Pons (tissue), 1 donor: ENCODE results near the gene PRMT6.
"Not testable (repeated sequence)": the region's sequence is repeated elsewhere in the genome, so short reads cannot be mapped to it uniquely, and the experiment has no call there.

ENCODE experiments used
- DNase-seq: peaks from one replicate; pipeline ENCODE4 v3.0.0-alpha.2; 2016; ENCODE audit warnings: low spot score

Gene PRMT6

DNA sequence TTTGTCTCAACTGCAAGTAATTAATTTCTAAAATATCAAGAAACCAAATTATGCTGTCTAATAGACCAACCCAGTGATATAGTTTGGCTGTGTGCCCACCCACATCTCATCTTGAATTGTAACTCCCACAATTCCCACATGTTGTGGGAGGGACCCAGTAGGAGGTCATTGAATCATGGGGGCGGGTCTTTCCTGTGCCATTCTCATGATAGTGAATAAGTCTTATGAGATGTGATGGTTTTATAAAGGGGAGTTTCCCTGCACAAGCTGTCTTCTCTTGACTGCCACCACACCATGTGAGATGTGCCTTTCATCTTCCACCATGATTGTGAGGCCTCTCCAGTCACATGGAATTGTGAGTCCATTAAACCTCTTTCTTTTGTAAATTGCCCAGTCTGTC lies 36.9 kb downstream of the PRMT6 start:
- not testable (repeated sequence) for DNase-seq

DNA sequence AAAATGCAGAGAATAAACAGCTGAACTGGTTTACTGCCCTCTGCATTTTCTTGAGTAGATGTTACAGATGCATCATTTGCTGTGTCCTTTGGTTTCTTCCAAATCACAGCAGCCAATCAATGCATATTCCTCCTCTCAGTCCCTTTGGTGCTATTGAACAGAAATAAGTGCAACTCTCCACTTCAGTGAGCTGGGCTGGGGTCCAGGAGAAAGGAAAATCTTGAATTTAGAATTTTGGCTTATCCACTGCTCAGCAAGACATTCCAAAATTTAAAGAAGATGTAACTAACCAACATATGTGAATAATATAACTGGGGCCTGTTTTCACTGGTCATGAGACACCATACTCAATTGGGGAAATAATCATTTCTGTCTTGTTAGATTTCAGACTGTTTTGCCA lies 39.2 kb downstream of the PRMT6 start:
- DNase-seq: no peak

DNA sequence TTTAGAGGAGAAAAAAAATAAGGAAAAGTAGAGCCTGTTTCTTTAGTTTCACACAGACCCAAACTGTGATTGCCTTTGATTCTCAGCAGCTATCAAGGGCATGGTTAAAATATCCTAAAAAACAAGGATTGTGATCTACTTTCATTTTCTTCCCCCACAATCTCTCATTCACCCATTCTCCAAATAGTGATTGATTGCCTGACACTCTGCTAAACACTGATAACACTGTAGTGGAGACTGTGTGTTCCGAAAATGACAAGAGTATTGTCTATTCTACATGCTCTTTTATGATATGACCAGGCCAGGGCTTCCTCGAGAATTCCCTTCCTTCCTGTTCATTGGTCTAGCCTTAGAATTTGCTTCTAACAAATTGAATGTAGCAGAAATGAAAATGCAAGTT lies 40.2 kb downstream of the PRMT6 start:
- DNase-seq: no peak

DNA sequence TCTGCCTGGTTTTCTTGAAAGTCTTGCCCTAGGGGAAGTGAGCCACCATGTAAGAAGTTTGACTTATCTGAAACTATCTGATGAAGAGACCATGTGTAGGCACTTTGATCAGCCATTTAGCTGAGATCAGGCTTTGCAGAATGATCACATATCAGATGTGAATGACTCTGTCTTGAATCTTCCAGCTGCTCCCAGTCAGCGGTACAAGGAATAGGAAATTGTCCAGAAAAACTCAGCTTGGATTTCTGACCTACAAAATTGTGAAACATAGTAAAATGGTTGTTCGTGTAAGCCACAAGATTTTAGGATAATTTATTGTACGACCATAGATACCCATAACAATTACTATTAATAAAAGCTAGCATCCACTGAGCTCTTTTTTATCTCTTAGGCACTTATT lies 42.5 kb downstream of the PRMT6 start:
- no peak for DNase-seq

DNA sequence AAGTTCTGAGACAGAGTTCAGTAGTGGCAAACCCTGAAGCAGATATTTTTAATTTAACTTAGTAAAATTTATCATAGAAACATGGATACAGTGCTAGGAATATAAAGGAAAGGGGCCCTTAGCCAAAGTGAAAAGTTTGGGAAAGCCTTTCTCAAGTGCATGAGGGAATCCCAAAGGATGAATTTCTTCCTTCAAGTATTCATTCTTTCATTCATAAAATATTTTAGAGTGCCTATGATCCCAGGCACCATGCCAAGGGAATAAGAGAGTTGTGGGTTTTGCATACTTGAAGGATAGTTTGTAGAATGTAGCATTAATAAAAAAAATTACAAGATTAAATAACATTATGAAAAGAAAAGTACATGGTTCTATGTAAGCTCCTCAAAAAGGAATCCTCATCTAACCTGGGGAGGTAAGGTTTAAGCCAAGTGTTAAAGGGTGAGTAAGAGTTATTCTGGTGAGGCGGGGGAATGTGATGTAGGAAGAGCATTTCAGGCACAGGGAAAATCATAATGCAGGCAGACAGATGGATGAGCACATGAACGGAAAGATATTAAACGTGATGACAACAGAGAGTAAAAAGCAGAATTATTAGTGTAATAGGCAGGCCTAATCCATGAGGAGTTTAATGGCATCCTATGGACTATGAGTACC lies 44.0 kb downstream of the PRMT6 start:
- no peak for DNase-seq

DNA sequence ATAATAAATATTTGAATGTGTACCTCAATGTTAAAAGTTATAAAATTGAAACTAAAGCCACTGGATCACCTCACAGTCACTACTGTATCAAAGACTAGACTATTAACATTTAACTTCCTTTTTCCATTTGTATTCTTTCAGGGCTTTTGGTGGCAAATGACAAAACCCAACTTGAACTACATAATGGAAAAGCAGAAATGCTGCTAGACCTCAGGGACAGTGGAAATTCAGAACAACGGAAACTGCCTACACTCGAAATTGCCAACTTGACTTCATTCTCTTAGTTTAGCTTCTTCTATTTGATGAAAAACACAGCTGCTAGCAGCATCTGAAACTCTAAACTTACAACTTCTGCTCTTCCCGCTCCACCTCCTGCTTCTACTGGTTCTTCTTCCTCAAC lies 49.4 kb downstream of the PRMT6 start:
- peak; percentile 35 for DNase-seq
